Measurements from ENCODE around the gene DMRTC2.

DNA sequence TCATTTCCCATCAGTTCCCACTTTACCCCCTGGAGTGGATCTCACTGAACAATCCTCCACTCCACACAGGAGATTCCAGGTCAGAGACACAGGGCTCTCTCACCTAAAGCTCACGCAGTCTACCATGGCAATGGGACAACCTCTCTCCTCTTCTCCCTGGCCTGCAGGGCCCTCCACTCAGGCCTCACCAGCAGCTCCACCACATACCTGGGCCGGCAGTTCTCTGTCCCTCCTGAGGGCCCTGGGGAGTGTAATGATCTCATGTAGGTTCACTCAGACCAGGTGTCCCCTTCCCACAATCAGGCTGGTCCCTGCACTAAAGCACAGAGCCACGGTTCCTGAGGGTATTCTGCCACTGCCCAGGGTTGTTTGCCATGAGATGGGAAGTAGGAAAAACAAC lies 32.9 kb upstream of the DMRTC2 start:
- TF ChIP-seq, protein P1, sequence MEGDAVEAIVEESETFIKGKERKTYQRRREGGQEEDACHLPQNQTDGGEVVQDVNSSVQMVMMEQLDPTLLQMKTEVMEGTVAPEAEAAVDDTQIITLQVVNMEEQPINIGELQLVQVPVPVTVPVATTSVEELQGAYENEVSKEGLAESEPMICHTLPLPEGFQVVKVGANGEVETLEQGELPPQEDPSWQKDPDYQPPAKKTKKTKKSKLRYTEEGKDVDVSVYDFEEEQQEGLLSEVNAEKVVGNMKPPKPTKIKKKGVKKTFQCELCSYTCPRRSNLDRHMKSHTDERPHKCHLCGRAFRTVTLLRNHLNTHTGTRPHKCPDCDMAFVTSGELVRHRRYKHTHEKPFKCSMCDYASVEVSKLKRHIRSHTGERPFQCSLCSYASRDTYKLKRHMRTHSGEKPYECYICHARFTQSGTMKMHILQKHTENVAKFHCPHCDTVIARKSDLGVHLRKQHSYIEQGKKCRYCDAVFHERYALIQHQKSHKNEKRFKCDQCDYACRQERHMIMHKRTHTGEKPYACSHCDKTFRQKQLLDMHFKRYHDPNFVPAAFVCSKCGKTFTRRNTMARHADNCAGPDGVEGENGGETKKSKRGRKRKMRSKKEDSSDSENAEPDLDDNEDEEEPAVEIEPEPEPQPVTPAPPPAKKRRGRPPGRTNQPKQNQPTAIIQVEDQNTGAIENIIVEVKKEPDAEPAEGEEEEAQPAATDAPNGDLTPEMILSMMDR (IDR thresholded peaks at IDR 0.05), result no peak
- no peak for TF ChIP-seq EZH2 (IDR thresholded peaks at IDR 0.05; ENCODE audit: borderline replicate concordance, insufficient read depth, low read depth, low read length, poor library complexity, severe bottlenecking)
